Body of pancreas (tissue), 4 donors: Measurements from ENCODE around the gene ZNF783. TPM values are rescaled to one million over a fixed set of nuclear protein-coding genes. Genes with fewer than 3 reads are reported as not detected.

ENCODE experiments used
- ATAC-seq: fragments of 150-250 bp; one replicate; pipeline ENCODE4 v1.9.1; 2016
- DNase-seq, 4 donors: peaks; one replicate each; pipeline ENCODE4 v3.0.0-alpha.2; 2019
- H3K27ac ChIP-seq, 4 donors: fragments of 200-600 bp; sonication (generic); 1 replicate in 3 of 4; 2 replicates in 1 of 4; pipeline versions ENCODE4 v1.5.1 to v1.6.1; 2016 to 2019; ENCODE audit warnings: mild to moderate bottlenecking in 1 of 4, mixed read lengths in 1 of 4, moderate library complexity in 1 of 4
- H3K27me3 ChIP-seq, 2 donors: fragments of 200-600 bp; sonication (generic); one replicate each; pipeline ENCODE4 v1.6.0; 2016; ENCODE audit warnings: mild to moderate bottlenecking in 1 of 2
- H3K36me3 ChIP-seq, 2 donors: fragments of 200-600 bp; sonication (generic); replicated peaks in 1 of 2; 2 replicates each; pipeline ENCODE4 v1.5.1; 2016; ENCODE audit warnings: low read depth in 2 of 2; ENCODE audit not compliant: insufficient read depth in 1 of 2
- H3K4me1 ChIP-seq: fragments of 200-600 bp; sonication (generic); one replicate; pipeline ENCODE4 v1.6.0; 2016
- H3K4me3 ChIP-seq, 2 donors: fragments of 200-600 bp; sonication (generic); 1 replicate in 1 of 2; 2 replicates in 1 of 2; pipeline ENCODE4 v1.5.1; 2016 to 2019
- H3K9me3 ChIP-seq, 3 donors: fragments of 200-600 bp; sonication (generic); 1 replicate in 2 of 3; 2 replicates in 1 of 3; pipeline ENCODE4 v1.5.1; 2016
- CTCF ChIP-seq, 7 experiments: fragments of 450-650 bp in 4 of 7; fragments of 200-600 bp in 3 of 7; sonication (generic) in 3 of 7; IDR thresholded peaks; one replicate each; pipeline ENCODE4 v1.5.1; 2016 to 2019; ENCODE audit warnings: antibody characterized with exemption in 7 of 7
- POLR2A ChIP-seq, 3 donors: fragments of 450-650 bp; IDR thresholded peaks; one replicate each; pipeline ENCODE4 v1.6.1; 2016; ENCODE audit warnings: antibody characterized with exemption in 3 of 3, mild to moderate bottlenecking in 2 of 3
- WGBS, 2 donors: methylation state at CpG; one replicate each; pipeline ENCODE4 v1.1.5; 2017; 5-methylcytosine and 5-hydroxymethylcytosine counted together
- intact Hi-C: fragments of 100-400 bp; cut with DNase I; formaldehyde crosslinking; loops from one replicate; pipeline ENCODE4 v1.15.1; 2023
- total RNA-seq, 2 donors: library from RNA; depleted of rRNA; stranded (reverse); fragments of >200 nt; gene quantifications; one replicate each; pipeline ENCODE4 v1.1.0, GENCODE V29; 2016

Gene ZNF783
- total RNA-seq, 2 donors from 2014 or later, result 12.5 to 17.5 TPM

DNA sequence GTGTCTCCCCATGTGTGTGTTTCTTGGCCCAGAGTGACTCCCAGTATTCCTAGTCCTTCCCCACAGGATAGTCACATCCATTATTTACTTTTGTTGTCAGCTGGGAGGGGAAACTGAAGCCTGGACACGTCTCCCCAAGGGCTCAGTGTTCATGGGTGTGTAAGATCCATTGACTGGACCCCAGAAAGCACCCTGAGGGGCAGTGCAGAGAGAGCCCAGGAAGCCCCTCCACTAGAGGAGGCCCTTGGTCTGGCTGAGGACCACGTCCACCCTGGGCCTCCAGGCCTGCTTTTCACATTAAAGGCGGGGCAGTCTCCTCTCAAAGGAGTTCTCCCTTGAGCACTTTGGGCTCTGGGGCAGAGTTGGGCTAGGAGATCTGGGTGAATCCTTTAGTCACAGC is 21.3 kb downstream of the ZNF783 start:
- Histone ChIP-seq H3K27ac (no peak overlapping the region), H3K9me3 (no peaks in the 10 kb centered on the region), H3K36me3 (peaks cover 0 to 2% of the 10 kb centered on the region in 2 donors), H3K4me1 (peaks cover 29% of the 10 kb centered on the region), H3K27me3 (no peaks in the 10 kb centered on the region), H3K4me3 (no peak overlapping the region)
- DNase-seq (no peak), ATAC-seq (no peak)
- TF ChIP-seq CTCF (IDR thresholded peaks at IDR 0.05) (no peak), POLR2A (IDR thresholded peaks at IDR 0.05) (no peak)
- 91 to 100% methylated on average over 2 to 3 of the region's 3 CpGs for WGBS, 2 donors
- intact Hi-C loops, result no loop called here

DNA sequence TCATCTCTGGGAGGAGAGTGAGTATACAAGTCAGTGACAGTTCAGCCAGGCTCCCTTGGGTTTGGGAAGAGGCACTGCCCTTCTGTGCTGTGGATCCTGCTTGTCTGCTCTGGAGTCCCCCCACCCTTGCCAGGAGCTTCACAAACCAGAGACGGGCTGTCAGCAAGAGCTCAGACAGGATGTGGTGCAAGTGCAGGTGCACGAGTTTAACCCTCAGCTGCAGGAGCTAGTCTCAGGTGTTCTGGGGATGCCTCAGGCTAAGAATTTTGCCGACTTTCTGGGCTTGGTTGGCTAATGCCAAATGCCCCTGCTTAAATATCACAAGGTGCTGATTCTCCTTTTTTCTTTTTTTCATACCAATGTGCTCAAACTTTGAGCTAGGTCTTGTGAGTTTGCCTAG is 22.3 kb downstream of the ZNF783 start:
- ATAC-seq, result no peak
- Histone ChIP-seq H3K36me3 (peaks cover 0 to 2% of the 10 kb centered on the region in 2 donors), H3K27me3 (no peaks in the 10 kb centered on the region), H3K9me3 (no peaks in the 10 kb centered on the region), H3K4me1 (peaks cover 29% of the 10 kb centered on the region), H3K4me3 (no peak overlapping the region), H3K27ac (peak overlapping the region in 2 of 4 donors; percentile 9 to 62)
- TF ChIP-seq POLR2A (IDR thresholded peaks at IDR 0.05) (no peak), CTCF (IDR thresholded peaks at IDR 0.05) (no peak)
- no peak for DNase-seq
- 65 to 77% methylated on average over 3 of the region's 3 CpGs for WGBS, 2 donors
- intact Hi-C loops, result no loop called here

DNA sequence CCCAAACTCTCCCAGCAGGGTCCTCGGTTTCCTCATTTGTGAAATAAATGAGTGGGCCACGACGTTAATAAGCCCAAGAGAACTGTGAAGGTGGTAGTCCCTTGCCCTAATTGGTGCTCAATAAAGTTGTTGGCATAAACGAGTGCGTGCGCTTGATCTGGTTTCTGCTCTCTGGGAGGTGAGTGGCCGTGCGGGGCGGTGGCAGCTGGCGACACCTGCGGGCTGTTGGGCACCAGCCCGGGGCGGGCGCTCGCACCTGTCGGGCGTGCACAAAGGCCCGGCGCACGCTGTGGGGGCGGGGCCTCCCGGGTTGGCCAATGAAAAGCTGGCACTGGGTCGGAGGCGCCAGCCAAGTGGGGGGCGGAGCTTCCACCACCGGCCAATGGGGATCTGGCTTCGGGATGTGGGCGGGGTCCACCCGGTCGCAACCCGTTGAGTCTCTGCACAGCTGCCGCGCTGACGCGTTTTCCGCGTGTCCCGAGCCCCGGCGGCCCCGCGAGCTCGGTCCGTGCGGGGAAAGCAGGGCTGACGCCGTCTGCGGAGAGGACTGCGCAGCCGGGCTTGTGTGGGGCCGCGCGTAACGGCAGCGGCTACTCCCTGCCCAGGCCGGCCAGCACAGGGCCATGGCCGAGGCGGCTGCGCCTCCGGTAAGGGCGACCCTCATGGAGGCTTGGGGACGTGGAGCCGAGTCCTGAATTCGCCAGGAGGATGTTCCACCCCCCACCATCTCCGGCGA is 23.0 kb downstream of the ZNF783 start:
- 1 to 4% methylated on average over 4 to 66 of the region's 66 CpGs for WGBS, 2 donors
- DNase-seq (peak; percentile 98 to 99 (median 99)), ATAC-seq (peak; percentile 98)
- intact Hi-C loops, result no loop called here
- Histone ChIP-seq H3K9me3 (no peaks in the 10 kb centered on the region), H3K36me3 (peaks cover 0 to 2% of the 10 kb centered on the region in 2 donors), H3K4me3 (peak overlapping the region in 1 of 2 donors; percentile 23), H3K4me1 (peaks cover 29% of the 10 kb centered on the region), H3K27me3 (no peaks in the 10 kb centered on the region), H3K27ac (peak overlapping the region; percentile 45 to 74 (median 64))
- peak; percentile 60 to 80 (median 69) for TF ChIP-seq POLR2A (IDR thresholded peaks at IDR 0.05)
- peak in 3 of 7 experiments; percentile 18 to 56 (median 40) for TF ChIP-seq CTCF (IDR thresholded peaks at IDR 0.05)

- Histone ChIP-seq H3K27ac (peak overlapping the region; percentile 45 to 74 (median 64)), H3K4me1 (peaks cover 29% of the 10 kb centered on the region), H3K9me3 (no peaks in the 10 kb centered on the region), H3K4me3 (peak overlapping the region in 1 of 2 donors; percentile 23), H3K36me3 (no peaks in the 10 kb centered on the region), H3K27me3 (no peaks in the 10 kb centered on the region)
- ATAC-seq (peak; percentile 2), DNase-seq (peak in 2 of 4 donors; percentile 32 to 39)
- intact Hi-C loops, result no loop called here
- no peak for TF ChIP-seq CTCF (IDR thresholded peaks at IDR 0.05)
- TF ChIP-seq POLR2A (IDR thresholded peaks at IDR 0.05), result no peak
- WGBS, 2 donors, result 2 to 5% methylated on average over 8 to 11 of the region's 11 CpGs
These were observed 23.6 kb downstream of the ZNF783 start for GRCh38 chr7:149285603-149286002.
